Measurements from ENCODE around the gene PARL.
"Not testable (repeated sequence)": the region's sequence is repeated elsewhere in the genome, so short reads cannot be mapped to it uniquely, and the experiment has no call there.

Gene PARL

GRCh38 chr3:183883291-183884096, 1.2 kb downstream of the PARL start:
- DNase-seq (ENCODE audit: low read depth) = no peak
- H3K4me3 ChIP-seq (ENCODE audit: control insufficient read depth, low read depth, low read length) = peak overlapping the region; percentile 93
- no peak for TF ChIP-seq CTCF (conservative IDR thresholded peaks at IDR 0.05; ENCODE audit: control insufficient read depth, insufficient read depth, low read depth, low read length)

- no peak for DNase-seq (ENCODE audit: low read depth)
- H3K4me3 ChIP-seq (ENCODE audit: control insufficient read depth, low read depth, low read length) = no peak overlapping the region
- no peak for TF ChIP-seq CTCF (conservative IDR thresholded peaks at IDR 0.05; ENCODE audit: control insufficient read depth, insufficient read depth, low read depth, low read length)
Observed at GRCh38 chr3:183880121-183880520, 4.6 kb downstream of the PARL start.

GRCh38 chr3:183879243-183879642, 5.4 kb downstream of the PARL start:
- H3K4me3 ChIP-seq (ENCODE audit: control insufficient read depth, low read depth, low read length) = no peak overlapping the region
- DNase-seq (ENCODE audit: low read depth) = no peak
- TF ChIP-seq CTCF (conservative IDR thresholded peaks at IDR 0.05; ENCODE audit: control insufficient read depth, insufficient read depth, low read depth, low read length) = no peak

GRCh38 chr3:183878071-183878470, 6.6 kb downstream of the PARL start:
- DNase-seq (ENCODE audit: low read depth) = no peak
- TF ChIP-seq CTCF (conservative IDR thresholded peaks at IDR 0.05; ENCODE audit: control insufficient read depth, insufficient read depth, low read depth, low read length) = no peak
- no peak overlapping the region for H3K4me3 ChIP-seq (ENCODE audit: control insufficient read depth, low read depth, low read length)

DNA sequence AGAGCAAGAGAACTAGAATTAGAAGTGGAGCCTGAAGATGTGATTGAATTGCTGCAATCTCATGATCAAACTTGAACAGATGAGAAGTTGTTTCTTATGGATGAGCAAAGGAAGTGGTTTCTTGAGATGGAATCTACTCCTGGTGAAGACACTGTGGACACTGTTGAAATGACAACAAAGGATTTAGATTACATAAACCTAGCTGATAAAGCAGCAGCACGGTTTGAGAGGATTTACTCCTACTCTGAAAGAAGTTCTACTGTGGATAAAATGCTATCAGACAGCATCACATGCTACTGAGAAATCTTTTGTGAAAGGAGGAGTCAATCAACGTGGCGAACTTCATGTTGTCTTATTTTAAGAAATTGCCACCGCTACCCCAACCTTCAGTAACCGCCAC, 7.5 kb downstream of the PARL start:
- H3K4me3 ChIP-seq (ENCODE audit: control insufficient read depth, low read depth, low read length); DNase-seq (ENCODE audit: low read depth): not testable (repeated sequence)

DNA sequence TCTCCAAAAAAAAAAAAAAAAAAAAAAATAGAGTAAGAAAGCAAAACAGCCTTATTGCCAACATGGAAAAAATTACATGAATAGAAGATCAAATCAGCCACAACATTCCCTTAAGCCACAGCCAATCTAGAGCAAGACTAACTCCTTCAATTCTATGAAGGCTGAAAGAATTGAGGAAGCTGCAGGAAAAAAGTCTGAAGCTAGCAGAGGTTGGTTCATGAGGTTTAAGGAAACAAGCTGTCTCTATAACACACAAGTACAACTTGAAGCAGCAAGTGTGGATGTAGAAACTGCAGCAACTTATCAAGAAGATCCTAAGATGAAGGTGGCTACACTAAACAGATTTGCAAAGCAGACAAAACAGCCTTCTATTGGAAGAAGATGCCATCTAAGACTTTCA, 9.3 kb downstream of the PARL start:
- H3K4me3 ChIP-seq (ENCODE audit: control insufficient read depth, low read depth, low read length) = no peak overlapping the region
- DNase-seq (ENCODE audit: low read depth) = no peak
- no peak for TF ChIP-seq CTCF (conservative IDR thresholded peaks at IDR 0.05; ENCODE audit: control insufficient read depth, insufficient read depth, low read depth, low read length)

- no peak for TF ChIP-seq CTCF (conservative IDR thresholded peaks at IDR 0.05; ENCODE audit: control insufficient read depth, insufficient read depth, low read depth, low read length)
- no peak overlapping the region for H3K4me3 ChIP-seq (ENCODE audit: control insufficient read depth, low read depth, low read length)
- no peak for DNase-seq (ENCODE audit: low read depth)
Observed at GRCh38 chr3:183873914-183874313, 10.8 kb downstream of the PARL start.
